IPS-NIHi11 (cell line): ENCODE measurements around the gene OR9Q2.
"Not testable (repeated sequence)": the region's sequence is repeated elsewhere in the genome, so short reads cannot be mapped to it uniquely, and the experiment has no call there.

Experiments
- DNase-seq: peaks from one replicate; pipeline ENCODE4 v3.0.0; 2012; ENCODE audit warnings: mixed read lengths, low spot score

The OR9Q2 gene

GRCh38 chr11:58188770-58189169 is at the start of gene OR9Q2:
Gene OR9Q2, plus strand, starts transcription at chr11:58189070. Its CDS starts 1,421 bp downstream, at chr11:58190491.
- no peak for DNase-seq

- DNase-seq = no peak
Measured at GRCh38 chr11:58142761-58143160, 46.1 kb upstream of the OR9Q2 start.

DNA sequence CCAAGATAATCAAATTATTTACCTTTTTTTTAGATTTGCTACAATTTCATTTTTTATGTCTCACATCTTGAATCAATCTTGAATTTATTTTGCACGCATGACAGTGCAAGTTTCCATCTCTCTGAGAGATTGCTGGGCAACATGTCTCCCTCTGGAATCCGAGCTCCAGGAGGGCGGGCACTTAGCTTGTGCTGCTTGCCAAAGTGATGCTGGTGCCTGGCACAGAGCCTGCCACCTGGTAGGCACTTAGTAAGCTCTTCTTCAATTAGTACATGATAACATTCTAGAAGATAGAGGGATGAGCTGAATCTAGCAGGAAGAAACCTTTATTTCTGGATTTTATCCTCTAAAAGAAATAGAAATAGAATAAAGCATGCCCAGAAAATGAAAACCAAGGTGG is 36.1 kb upstream of the OR9Q2 start:
- no peak for DNase-seq

DNA sequence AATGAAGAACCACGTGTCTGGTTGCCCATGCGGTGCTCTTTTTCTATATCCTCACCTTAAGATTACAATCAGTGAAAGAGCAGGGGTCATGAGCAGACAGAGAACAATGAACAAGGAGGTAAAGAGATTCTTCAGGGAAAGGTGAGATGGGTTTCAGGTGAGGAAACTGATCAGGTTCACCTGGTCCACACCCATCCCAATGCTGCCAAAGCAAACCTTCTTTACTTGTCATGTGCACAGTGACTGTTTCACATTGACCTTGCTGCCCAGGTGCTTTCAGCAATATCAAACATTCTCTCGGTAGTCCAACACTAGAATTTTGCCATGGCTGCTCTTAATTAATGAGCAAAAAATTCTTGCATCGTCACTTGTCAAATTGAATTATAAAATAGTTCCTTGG is 24.5 kb upstream of the OR9Q2 start:
- DNase-seq = no peak

DNA sequence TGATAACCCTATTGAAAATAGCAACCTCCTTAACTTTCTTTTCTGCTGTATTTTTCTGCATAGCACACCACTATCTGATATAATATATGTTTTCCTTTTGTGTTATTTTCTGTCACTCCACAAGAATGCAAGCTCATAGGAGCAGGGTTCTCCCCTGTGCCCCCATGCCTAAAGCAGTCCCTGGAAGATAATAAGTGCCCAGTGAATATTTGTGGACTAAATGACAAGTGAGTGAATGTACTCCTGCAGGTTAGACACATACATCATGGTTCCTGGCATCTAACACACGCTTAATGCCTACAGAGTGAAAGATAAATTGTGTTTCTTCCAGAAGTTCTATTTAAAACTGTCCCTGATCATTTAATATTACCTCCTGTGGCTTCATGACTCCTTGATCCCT is 23.9 kb upstream of the OR9Q2 start:
- DNase-seq = no peak

- DNase-seq = no peak
Measured at GRCh38 chr11:58165504-58166106, 23.3 kb upstream of the OR9Q2 start.

DNA sequence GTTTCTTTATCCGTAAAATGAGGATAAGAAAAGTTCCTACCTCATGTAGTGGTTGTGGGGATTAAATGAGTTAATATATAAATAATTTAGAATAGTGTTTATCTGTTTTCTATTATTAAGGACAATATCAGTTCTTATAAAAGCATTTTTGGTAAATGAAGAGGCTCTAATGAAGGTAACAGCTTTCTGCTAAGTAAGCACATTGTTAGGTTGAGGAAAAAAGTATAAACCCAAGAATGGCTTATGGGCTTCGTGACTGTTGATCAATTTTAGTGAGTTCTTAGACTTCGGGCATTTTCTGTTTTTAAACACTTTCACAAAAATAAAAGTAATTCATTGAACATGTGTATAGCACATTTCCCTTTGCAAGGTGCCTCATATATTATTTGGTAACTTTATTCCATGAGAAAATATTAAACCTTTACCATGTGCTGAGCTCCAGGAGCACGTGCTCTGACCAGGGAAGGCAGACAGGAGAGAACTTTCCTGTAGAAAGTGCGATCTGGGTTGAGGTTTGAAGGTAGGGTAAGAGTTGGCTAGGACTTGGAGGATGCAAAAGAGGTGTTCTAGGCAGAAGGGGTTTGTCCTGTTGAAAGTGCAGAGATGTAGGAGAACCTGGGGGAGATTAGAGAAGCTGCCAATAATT is 11.3 kb upstream of the OR9Q2 start:
- no peak for DNase-seq

GRCh38 chr11:58178444-58178843 is 10.4 kb upstream of the OR9Q2 start:
- no peak for DNase-seq

- DNase-seq = no peak
Measured at GRCh38 chr11:58179648-58180047, 9.2 kb upstream of the OR9Q2 start.

DNA sequence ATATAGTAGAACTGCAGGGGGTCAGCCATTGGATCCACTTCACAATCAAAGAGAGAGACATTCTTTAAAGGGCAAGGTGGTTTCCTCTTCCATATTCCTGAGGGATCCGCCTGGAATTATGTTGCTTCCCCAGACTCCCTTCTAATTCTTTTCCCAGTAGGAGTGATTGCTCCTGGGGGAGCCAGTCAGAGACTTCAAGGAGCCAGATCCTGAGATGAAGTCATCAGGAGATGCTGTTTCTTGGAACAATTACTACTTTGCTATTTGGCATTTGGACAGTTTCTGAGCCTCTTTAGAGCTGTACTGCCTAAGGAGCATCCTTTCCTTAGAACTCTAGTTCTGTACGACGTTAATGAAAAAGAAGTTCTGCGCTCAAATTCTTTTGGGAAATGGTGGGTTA is 1.9 kb upstream of the OR9Q2 start:
- no peak for DNase-seq

DNA sequence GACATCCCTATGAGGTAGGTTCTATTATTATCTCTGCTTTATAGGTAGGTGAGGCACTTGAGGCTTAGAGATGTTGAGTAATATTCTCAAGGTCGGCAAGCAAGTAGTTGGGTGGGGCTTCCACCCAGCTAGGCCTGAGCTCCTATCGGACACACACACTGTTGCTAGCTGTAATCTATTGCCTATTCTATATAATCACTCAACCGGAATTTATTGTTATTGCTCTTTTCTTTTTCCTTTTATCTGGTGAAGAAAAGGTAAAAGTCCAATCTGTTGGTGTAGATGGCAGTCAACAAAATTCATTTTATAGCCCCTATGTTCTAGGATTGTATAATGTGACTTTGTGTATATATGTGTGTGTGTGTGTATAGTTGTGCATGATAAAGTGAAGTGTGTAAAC is 3.4 kb downstream of the OR9Q2 start:
- no peak for DNase-seq

GRCh38 chr11:58193391-58193790 is 4.5 kb downstream of the OR9Q2 start:
- DNase-seq = no peak

DNA sequence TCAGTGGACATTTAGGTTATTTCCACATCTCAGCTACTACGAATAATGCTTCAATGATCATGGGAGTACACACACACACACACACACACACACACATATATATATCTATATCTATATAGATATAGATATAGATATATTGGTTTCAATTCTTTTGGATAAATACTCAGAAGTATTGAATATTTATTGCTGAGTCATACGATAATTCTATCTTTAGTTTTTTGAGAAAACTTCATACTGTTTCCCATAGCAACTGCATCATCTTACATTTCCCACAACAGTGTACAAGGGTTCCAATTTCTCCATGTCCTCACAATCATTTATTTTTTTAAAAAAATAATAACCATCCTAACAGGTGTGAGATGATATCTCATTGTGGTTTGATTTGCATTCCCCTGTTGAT is 7.1 kb downstream of the OR9Q2 start:
- no peak for DNase-seq

GRCh38 chr11:58199271-58199670 is 10.4 kb downstream of the OR9Q2 start:
- DNase-seq = no peak

DNA sequence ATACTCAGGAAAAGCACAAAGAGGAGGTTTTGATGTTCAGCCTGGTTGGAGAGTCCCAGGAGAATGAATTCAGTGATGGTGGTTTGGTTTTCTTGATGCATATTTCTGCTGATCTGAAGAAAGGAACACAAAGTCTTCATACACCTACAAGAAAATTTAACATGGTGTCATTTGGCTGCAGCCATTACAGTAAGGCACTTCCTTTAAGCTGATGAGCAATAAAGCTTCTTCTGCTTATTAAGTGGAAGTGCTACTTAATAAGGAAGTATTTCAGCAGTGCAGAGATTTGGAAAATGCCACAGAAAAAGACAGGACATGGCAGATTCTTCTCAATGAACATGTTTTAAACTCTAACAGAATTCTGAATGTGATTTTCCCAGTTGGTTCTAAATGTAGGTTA is 15.2 kb downstream of the OR9Q2 start, which contains the start of gene OR1S2:
Gene OR1S2 (minus strand): TSS at position 101 of the 400 bp plus-strand sequence. CDS start 0 bp downstream, at position 101.
- DNase-seq = no peak

- DNase-seq = not testable (repeated sequence)
Measured at GRCh38 chr11:58212420-58212819, 23.6 kb downstream of the OR9Q2 start, which contains the start of gene OR1S1. Gene OR1S1, plus strand, starts transcription at chr11:58212720.

GRCh38 chr11:58216476-58216875 is 27.6 kb downstream of the OR9Q2 start:
- DNase-seq = no peak

GRCh38 chr11:58222721-58223120 is 33.9 kb downstream of the OR9Q2 start:
- no peak for DNase-seq

DNA sequence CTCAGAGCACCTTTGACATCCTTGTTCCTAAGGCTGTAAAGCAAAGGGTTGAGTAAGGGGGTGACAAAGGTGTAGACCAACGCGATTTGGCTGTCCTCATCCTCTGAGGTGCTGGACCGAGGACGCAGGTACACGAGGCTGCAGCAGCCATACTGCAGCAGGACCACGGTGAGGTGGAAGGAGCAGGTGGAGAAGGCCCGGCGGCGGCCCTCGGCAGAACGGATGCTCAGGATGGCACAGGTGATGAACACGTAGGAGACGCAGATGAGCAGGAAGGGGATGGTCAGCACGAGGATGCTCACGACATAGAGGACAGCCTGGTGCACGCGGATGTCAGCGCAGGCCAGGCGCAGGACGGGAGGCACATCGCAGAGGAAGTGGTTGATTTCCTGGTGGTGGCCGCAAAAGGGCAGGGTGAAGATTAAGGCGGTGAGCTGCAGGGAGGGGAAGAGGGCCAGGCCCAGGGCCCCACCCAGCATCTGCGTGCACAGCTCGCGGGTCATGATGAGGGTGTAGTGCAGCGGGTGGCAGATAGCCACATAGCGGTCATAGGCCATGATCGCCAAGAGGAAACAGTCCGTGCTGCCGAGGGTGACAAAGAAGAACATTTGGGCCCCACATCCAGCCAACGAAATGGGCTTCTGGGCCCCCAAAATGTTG is 39.2 kb downstream of the OR9Q2 start:
- DNase-seq = no peak
